Immature natural killer cell (primary cell): ENCODE data around the gene SHTN1. TPM values are rescaled to one million over a fixed set of nuclear protein-coding genes. Genes with fewer than 3 reads are reported as not detected.

Source experiments
- DNase-seq, 3 donors: peaks; one replicate each; pipeline ENCODE4 v3.0.0; 2022; ENCODE audit warnings: mixed read lengths in 1 of 3
- H3K27ac Mint-ChIP-seq, 6 donors: one replicate each; pipeline ENCODE4 v1.8.0; 2020; ENCODE audit warnings: mixed read lengths in 6 of 6, mild to moderate bottlenecking in 5 of 6, inconsistent platforms in 4 of 6, moderate library complexity in 3 of 6
- H3K27me3 Mint-ChIP-seq, 3 donors: one replicate each; pipeline ENCODE4 v1.8.0; 2020 to 2021; ENCODE audit warnings: low read depth in 3 of 3, mild to moderate bottlenecking in 3 of 3, mixed read lengths in 3 of 3, moderate library complexity in 3 of 3, inconsistent platforms in 1 of 3
- H3K36me3 Mint-ChIP-seq, 3 donors: one replicate each; pipeline ENCODE4 v1.8.0; 2020; ENCODE audit warnings: mixed read lengths in 3 of 3, inconsistent platforms in 2 of 3, mild to moderate bottlenecking in 2 of 3
- H3K4me1 Mint-ChIP-seq, 2 donors: one replicate each; pipeline ENCODE4 v1.8.0; 2020; ENCODE audit warnings: inconsistent platforms in 2 of 2, mild to moderate bottlenecking in 2 of 2, mixed read lengths in 2 of 2, moderate library complexity in 1 of 2
- H3K4me3 Mint-ChIP-seq, 5 donors: one replicate each; pipeline ENCODE4 v1.8.0; 2020; ENCODE audit warnings: mild to moderate bottlenecking in 5 of 5, mixed read lengths in 5 of 5, inconsistent platforms in 3 of 5, moderate library complexity in 3 of 5
- H3K9me3 Mint-ChIP-seq, 6 donors: one replicate each; pipeline ENCODE4 v1.8.0; 2020; ENCODE audit warnings: mild to moderate bottlenecking in 6 of 6, mixed read lengths in 6 of 6, inconsistent platforms in 4 of 6, moderate library complexity in 3 of 6
- polyA plus RNA-seq, 3 donors: library from polyadenylated mRNA; unstranded; fragments of 300-500 nt; fragmentation: Illumina TruSeq; gene quantifications; one replicate each; pipeline ENCODE4 v1.2.3, GENCODE V29; 2021

SHTN1 gene
- polyA plus RNA-seq, 3 donors from 2014 or later: 0.28 to 0.66 (median 0.55) TPM

DNA sequence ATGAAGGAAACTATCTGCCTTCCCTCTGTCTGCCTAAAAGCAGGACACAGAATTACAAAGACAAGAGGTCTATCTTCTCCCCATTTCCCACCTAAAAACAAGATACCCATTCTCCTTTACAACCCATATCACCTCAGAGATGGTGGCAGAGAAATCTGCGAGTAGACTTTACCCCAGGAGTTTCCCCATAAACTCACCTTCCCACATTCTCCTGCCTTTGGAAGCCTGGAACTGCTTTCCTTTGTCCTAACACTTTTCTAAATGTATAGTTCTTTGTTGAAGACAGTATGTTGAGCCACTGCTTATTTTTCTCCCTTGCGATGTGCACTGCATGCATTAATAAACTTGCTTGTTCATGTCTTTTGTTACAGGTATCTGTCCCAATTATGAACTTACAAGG, 8.0 kb downstream of the SHTN1 start:
- DNase-seq: no peak
- Mint-ChIP-seq H3K27ac (no peak overlapping the region), H3K4me3 (no peak overlapping the region), H3K9me3 (peaks cover 0 to 6% (median 0%) of the 10 kb centered on the region in 6 donors), H3K4me1 (no peaks in the 10 kb centered on the region), H3K27me3 (peaks cover 0 to 7% (median 0%) of the 10 kb centered on the region in 3 donors), H3K36me3 (no peaks in the 10 kb centered on the region)

DNA sequence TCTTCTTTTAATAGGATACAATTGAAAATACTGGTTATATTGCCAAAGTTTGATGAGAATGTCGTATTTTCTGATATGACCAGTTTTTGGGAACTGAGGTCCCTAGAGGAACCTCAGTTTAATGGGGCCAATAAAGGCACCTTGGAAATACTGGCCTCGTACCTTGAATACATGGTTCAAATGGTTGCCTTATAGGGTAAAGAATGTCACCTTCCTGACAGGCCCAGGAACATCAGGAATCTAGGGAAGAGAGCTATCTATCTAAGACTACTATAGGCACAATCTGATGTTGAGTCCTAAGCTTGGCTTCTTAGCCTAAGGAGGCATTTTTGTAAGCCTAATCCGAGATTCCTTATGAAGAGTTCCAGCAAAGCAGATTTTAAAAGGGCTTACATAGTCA, 9.3 kb downstream of the SHTN1 start:
- no peak overlapping the region for H3K4me3 Mint-ChIP-seq
- peaks cover 0 to 6% (median 0%) of the 10 kb centered on the region in 6 donors for H3K9me3 Mint-ChIP-seq
- no peak for DNase-seq
- H3K36me3 Mint-ChIP-seq: no peaks in the 10 kb centered on the region
- H3K27ac Mint-ChIP-seq: no peak overlapping the region
- H3K4me1 Mint-ChIP-seq: no peaks in the 10 kb centered on the region
- H3K27me3 Mint-ChIP-seq: peaks cover 0 to 5% (median 0%) of the 10 kb centered on the region in 3 donors

GRCh38 chr10:116994113-116994890, 10.7 kb downstream of the SHTN1 start:
- H3K27ac Mint-ChIP-seq: no peak overlapping the region
- H3K36me3 Mint-ChIP-seq: no peaks in the 10 kb centered on the region
- no peak for DNase-seq
- no peaks in the 10 kb centered on the region for H3K4me1 Mint-ChIP-seq
- peaks cover 0 to 6% (median 0%) of the 10 kb centered on the region in 6 donors for H3K9me3 Mint-ChIP-seq
- H3K27me3 Mint-ChIP-seq: peaks cover 0 to 5% (median 5%) of the 10 kb centered on the region in 3 donors
- no peak overlapping the region for H3K4me3 Mint-ChIP-seq

GRCh38 chr10:116993610-116994009, 11.4 kb downstream of the SHTN1 start:
- no peaks in the 10 kb centered on the region for H3K4me1 Mint-ChIP-seq
- H3K27ac Mint-ChIP-seq: no peak overlapping the region
- H3K27me3 Mint-ChIP-seq: peaks cover 0 to 5% (median 4%) of the 10 kb centered on the region in 3 donors
- H3K9me3 Mint-ChIP-seq: peaks cover 0 to 5% (median 0%) of the 10 kb centered on the region in 6 donors
- H3K4me3 Mint-ChIP-seq: no peak overlapping the region
- H3K36me3 Mint-ChIP-seq: no peaks in the 10 kb centered on the region
- DNase-seq: no peak

GRCh38 chr10:116992183-116992582, 12.8 kb downstream of the SHTN1 start:
- Mint-ChIP-seq H3K36me3 (no peaks in the 10 kb centered on the region), H3K27ac (no peak overlapping the region), H3K9me3 (peaks cover 0 to 5% (median 0%) of the 10 kb centered on the region in 6 donors), H3K4me3 (no peak overlapping the region), H3K4me1 (no peaks in the 10 kb centered on the region), H3K27me3 (peaks cover 0 to 5% (median 3%) of the 10 kb centered on the region in 3 donors)
- no peak for DNase-seq

DNA sequence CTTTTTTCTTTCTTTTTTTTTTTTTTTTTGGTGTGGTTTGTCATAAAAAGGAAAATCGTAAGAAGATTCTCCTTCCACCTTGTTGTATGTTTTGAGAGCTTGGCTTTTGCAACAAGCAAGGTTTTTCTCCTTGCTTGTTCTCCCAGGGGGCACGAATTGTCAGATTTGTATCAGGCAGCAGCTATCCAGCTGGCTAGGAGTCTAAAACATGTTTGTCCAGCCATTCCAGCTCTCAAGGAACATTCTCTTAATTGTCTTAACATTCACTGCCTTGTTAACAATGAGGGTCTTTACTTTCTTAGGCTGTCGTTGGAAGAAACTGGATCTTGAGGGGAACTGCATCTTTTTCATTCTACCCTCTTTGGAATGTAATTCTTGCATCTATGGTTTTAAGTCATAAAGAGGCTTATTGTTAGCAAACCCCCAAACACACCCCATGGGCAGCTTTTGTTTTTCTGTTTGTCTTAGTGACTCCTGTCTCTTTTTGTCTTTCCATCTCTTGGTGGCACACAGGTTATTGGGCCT, 14.6 kb downstream of the SHTN1 start:
- Mint-ChIP-seq H3K4me3 (no peak overlapping the region), H3K27ac (no peak overlapping the region), H3K9me3 (peaks cover 0 to 5% (median 0%) of the 10 kb centered on the region in 6 donors)

DNA sequence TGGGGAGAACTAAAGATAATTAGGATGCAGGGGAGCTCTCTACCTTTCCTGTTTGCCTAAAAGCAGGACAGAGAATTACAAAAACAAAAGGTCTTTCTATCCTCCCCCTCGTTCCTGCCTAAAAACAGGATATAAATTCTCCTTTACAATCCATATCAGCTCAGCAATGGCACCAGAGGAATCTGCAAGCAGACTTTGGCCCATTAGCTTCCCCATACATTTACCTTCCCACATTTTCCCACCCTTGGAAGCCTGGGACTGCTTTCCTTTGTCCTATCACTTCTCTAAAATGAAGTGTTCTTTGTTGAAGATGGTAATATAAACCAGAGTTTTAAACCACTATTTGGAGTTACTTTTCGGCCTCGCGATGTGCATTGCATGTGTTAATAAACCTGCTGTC, 15.5 kb downstream of the SHTN1 start:
- no peak overlapping the region for H3K4me3 Mint-ChIP-seq
- peaks cover 2 to 5% (median 3%) of the 10 kb centered on the region in 3 donors for H3K27me3 Mint-ChIP-seq
- H3K27ac Mint-ChIP-seq: no peak overlapping the region
- H3K9me3 Mint-ChIP-seq: peaks cover 0 to 8% (median 0%) of the 10 kb centered on the region in 6 donors
- no peak for DNase-seq
- H3K36me3 Mint-ChIP-seq: no peaks in the 10 kb centered on the region
- no peaks in the 10 kb centered on the region for H3K4me1 Mint-ChIP-seq

More for the DNA sequence above, 14.6 kb downstream of the SHTN1 start:
- DNase-seq: no peak
- H3K27me3 Mint-ChIP-seq: peaks cover 0 to 5% (median 2%) of the 10 kb centered on the region in 3 donors
- no peaks in the 10 kb centered on the region for H3K4me1 Mint-ChIP-seq
- no peaks in the 10 kb centered on the region for H3K36me3 Mint-ChIP-seq

DNA sequence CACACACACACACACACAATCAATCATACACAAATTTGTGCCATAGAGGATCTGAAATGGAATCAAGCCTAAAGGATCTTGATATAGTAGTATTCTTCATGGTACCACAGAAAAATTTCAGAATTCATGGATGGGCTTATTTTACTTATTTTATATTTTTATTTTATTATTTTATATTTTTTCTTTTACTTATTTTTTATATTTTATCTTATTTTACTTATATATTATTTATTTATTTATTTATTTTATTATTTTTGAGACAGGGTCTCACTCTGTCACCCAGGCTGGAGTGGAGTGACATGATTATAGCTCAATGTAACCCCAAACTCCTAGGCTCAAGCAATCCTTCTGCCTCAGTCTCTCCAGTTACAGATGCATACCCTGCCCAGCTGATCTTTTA, 16.7 kb downstream of the SHTN1 start:
- no peaks in the 10 kb centered on the region for H3K4me1 Mint-ChIP-seq
- H3K4me3 Mint-ChIP-seq: no peak overlapping the region
- H3K36me3 Mint-ChIP-seq: no peaks in the 10 kb centered on the region
- DNase-seq: no peak
- H3K27ac Mint-ChIP-seq: no peak overlapping the region
- peaks cover 3 to 5% (median 4%) of the 10 kb centered on the region in 3 donors for H3K27me3 Mint-ChIP-seq
- H3K9me3 Mint-ChIP-seq: peaks cover 0 to 5% (median 0%) of the 10 kb centered on the region in 6 donors

DNA sequence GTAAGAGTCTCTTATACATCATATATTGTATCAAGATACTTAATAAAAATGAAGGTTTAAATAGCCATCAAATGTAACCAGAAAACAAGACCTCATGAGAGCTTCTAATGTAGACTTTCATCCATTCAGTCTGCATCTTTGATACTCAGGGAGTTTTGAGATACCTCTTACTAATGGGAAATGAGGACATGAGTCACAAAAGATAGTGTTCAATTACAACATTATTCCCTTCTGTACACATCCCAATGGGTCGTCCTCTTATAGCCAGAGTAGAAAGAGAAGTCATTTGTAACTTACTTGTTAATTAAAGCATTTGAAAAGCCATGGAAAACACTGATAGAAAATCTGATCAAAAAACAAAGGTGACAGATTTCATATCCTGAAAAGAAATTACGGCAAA, 19.4 kb downstream of the SHTN1 start:
- H3K4me1 Mint-ChIP-seq: no peaks in the 10 kb centered on the region
- H3K36me3 Mint-ChIP-seq: no peaks in the 10 kb centered on the region

DNA sequence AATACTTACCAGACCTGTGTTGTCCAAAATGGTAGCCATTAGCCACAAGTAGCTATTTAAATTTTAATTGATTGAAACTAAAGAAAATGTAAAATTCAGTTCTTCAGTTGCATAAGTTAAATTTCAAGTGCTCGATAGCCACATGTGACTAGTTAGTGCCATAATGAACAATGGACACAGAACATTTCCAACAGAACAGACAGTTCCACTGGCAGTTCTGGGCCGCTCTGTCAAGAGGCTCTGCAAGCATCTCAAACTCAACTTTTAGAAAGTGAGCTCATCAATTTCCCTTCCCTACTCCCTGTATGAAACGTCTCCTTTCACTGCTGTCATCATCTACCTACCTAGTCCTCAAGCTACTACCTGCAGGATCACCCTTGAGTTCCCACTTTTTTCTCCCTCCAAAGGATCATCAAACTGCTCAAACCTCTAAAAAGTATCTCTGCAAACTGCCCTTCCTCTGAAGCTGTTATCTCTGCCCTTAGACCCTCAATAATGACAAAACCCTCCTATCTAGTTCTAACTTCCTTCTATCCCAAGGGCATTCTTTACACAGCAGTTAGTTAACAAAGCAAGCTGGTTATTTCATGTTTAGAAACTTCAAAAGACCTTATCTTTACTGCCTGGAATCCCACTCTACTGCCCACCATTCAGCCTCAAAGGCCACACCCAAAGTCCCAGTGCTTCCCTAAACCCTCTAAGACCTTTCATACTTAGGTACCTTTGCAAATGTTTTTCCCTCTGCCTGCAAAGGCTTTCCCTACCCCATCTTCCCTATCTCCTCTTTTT, 20.6 kb downstream of the SHTN1 start:
- Mint-ChIP-seq H3K4me3 (no peak overlapping the region), H3K36me3 (no peaks in the 10 kb centered on the region), H3K4me1 (no peaks in the 10 kb centered on the region), H3K27me3 (peaks cover 0 to 4% (median 3%) of the 10 kb centered on the region in 3 donors), H3K9me3 (peaks cover 0 to 5% (median under 1%) of the 10 kb centered on the region in 6 donors), H3K27ac (no peak overlapping the region)
- DNase-seq: no peak

More for the DNA sequence above, 19.4 kb downstream of the SHTN1 start:
- peaks cover 3 to 5% (median 4%) of the 10 kb centered on the region in 3 donors for H3K27me3 Mint-ChIP-seq
- H3K9me3 Mint-ChIP-seq: peaks cover 0 to 3% (median 0%) of the 10 kb centered on the region in 6 donors
- no peak for DNase-seq
- no peak overlapping the region for H3K4me3 Mint-ChIP-seq
- H3K27ac Mint-ChIP-seq: no peak overlapping the region

- no peak for DNase-seq
- Mint-ChIP-seq H3K36me3 (no peaks in the 10 kb centered on the region), H3K27ac (no peak overlapping the region), H3K4me3 (no peak overlapping the region), H3K27me3 (peaks cover 0 to 4% (median 1%) of the 10 kb centered on the region in 3 donors), H3K9me3 (peaks cover 0 to 5% (median under 1%) of the 10 kb centered on the region in 6 donors), H3K4me1 (no peaks in the 10 kb centered on the region)
Measured at GRCh38 chr10:116980041-116980440, 24.9 kb downstream of the SHTN1 start.

DNA sequence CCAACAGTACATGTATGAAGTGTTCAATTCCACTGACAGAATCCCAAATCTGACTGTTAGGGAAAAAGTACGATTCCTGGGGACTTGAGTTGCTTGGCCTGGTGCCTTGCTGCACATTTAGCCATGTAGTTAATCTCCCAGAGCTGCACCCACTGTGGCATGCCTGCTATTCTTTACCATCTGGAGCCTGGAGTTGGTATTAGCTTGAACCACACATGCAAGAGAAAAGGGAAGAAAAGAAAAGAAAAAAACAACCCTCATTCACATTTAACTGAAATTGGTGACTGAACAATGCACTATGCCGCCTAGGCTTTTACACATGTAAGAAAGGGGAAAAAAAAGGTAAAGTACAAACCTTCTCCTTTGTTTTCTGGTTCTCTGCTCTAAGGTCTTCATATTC, 26.1 kb downstream of the SHTN1 start:
- Mint-ChIP-seq H3K4me1 (no peaks in the 10 kb centered on the region), H3K27ac (no peak overlapping the region), H3K4me3 (no peak overlapping the region), H3K36me3 (no peaks in the 10 kb centered on the region), H3K27me3 (peaks cover 0 to 1% (median 0%) of the 10 kb centered on the region in 3 donors), H3K9me3 (peaks cover 0 to 5% (median 0%) of the 10 kb centered on the region in 6 donors)
- DNase-seq: no peak

- peaks cover 0 to under 1% (median 0%) of the 10 kb centered on the region in 6 donors for H3K9me3 Mint-ChIP-seq
- no peaks in the 10 kb centered on the region for H3K4me1 Mint-ChIP-seq
- no peaks in the 10 kb centered on the region for H3K36me3 Mint-ChIP-seq
- no peak for DNase-seq
- no peak overlapping the region for H3K27ac Mint-ChIP-seq
- H3K4me3 Mint-ChIP-seq: no peak overlapping the region
- H3K27me3 Mint-ChIP-seq: no peaks in the 10 kb centered on the region
Measured at GRCh38 chr10:116974456-116975005, 30.5 kb downstream of the SHTN1 start.
